GM18507 (cell line): ENCODE results near the gene DEPDC5.
"Not testable (repeated sequence)": the region's sequence is repeated elsewhere in the genome, so short reads cannot be mapped to it uniquely, and the experiment has no call there.

Source experiments
- DNase-seq: peaks from one replicate; pipeline ENCODE4 v3.0.0; 2011; ENCODE audit warnings: low read depth; ENCODE audit not compliant: insufficient read length; ENCODE audit errors: extremely low spot score
- FAIRE-seq: peaks from 2 replicates; lab custom pipeline; 2011; peaks lifted over from hg19 to GRCh38; lab: Jason Lieb, UNC

The DEPDC5 gene

DNA sequence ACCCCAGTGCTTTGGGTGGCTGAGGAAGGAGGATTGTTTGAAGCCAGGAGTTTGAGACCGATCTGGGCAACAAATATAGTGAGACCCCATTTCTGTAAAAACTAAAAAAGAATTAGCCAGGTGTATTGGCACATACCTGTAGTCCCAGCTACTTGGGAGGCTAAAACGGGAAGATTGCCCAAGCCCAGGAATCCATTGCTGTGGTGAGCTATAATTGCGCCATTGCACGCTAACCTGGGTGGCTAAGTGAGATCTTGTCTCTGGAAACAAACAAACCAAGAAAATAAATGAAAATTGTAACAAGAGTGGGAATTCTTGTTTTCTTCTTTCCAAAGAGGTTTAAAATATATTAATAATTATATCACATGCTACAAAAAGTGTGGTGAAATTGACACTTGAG, 52.9 kb downstream of the DEPDC5 start:
- DNase-seq, result no peak
- no peak for FAIRE-seq

DNA sequence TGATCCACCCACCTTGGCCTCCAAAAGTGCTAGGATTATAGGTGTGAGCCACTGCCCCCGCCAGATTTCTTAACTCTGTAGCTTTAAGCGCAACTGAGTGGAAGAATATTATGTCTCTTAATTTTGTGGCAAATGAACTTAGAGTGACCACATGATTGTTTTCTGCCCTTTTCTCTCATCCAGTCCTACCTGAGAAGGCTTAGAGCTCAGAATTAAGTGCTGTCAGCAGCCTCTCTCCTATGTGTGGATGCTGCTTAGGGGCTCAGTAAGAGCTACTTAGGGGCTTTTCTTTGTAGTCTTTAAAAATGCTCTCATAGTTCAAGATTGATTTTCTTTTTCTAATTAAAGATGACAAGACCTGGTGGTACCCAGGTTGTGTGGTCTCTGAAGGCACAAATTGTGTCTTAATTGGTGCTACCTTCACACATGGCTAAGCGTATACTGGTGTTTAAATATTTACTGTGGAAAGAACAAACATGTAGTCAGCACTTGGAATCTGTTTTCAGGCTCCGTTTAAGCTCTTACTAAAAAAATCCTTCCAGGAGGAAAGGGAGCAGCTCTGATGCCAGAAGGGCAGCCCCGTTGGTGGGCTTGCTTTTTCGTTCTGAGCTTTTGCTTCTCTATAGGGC, 59.3 kb downstream of the DEPDC5 start:
- DNase-seq (no peak), FAIRE-seq (no peak)

DNA sequence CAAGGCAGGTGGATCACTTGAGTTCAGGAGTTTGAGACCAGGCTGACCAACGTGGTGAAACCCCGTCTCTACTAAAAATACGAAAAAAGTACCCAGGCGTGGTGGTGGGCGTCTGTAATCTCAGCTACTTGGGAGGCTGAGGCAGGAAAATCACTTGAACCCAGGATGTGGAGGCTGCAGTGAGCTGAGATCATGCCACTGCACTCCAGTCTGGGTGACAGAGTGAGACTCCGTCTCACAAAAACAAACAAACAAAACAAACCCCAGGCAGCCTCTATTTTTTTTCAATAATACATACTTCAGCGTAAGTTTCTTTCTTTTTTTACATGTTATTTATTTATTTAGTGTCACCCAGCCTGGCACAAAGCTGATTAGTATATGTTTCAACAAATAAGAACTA, 60.1 kb downstream of the DEPDC5 start:
- not testable (repeated sequence) for DNase-seq, FAIRE-seq

DNA sequence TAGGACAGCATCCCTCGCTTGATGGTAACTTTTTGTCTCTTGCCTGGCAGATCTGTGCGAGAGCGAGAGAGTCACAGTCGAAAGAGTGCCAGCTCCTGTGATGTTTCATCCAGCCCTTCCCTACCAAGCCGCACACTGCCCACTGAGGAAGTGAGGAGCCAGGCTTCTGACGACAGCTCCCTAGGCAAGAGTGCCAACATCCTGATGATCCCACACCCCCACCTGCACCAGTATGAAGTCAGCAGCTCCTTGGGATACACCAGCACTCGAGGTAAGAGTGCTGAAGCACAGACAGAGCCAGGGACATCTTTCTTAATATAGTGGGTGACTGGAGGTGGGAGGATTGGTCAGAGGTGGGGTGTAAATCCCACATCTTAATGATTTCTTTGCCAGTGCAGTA, 61.1 kb downstream of the DEPDC5 start:
- DNase-seq (no peak), FAIRE-seq (no peak)

DNA sequence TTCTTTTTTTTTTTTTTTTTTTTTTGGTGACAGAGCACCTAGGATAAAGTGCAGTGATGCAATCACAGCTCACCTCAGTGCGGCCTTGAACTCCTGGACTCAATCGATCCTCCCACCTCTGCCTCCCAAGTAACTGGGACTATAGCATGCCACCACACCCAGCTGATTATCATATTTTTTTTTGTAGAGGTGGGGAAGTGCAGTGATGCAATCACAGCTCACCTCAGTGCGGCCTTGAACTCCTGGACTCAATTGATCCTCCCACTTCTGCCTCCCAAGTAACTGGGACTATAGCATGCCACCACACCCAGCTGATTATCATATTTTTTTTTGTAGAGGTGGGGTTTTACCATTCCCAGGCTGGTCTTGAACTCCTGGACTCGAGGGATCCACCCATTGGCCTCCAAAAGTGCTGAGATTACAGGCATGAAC, 61.6 kb downstream of the DEPDC5 start:
- not testable (repeated sequence) for FAIRE-seq, DNase-seq

DNA sequence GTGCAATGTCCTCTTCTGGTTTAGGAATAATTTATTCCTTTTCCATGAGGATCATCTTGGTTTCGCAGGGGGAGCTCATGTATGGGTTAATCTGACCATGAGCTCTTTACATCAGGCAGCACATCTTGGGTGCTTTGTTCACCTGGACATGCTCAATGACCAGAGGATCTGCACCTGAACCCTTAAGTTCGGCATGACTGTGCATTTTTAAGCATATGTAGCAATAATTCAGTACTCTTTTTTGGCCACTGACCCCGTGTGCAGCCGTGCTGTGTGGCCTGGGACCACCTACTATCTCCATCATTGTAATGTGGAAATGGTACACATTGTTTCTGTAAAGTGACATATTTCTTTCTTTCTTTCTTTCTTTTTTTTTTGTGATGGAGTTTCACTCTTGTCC, 62.9 kb downstream of the DEPDC5 start:
- no peak for DNase-seq
- no peak for FAIRE-seq

DNA sequence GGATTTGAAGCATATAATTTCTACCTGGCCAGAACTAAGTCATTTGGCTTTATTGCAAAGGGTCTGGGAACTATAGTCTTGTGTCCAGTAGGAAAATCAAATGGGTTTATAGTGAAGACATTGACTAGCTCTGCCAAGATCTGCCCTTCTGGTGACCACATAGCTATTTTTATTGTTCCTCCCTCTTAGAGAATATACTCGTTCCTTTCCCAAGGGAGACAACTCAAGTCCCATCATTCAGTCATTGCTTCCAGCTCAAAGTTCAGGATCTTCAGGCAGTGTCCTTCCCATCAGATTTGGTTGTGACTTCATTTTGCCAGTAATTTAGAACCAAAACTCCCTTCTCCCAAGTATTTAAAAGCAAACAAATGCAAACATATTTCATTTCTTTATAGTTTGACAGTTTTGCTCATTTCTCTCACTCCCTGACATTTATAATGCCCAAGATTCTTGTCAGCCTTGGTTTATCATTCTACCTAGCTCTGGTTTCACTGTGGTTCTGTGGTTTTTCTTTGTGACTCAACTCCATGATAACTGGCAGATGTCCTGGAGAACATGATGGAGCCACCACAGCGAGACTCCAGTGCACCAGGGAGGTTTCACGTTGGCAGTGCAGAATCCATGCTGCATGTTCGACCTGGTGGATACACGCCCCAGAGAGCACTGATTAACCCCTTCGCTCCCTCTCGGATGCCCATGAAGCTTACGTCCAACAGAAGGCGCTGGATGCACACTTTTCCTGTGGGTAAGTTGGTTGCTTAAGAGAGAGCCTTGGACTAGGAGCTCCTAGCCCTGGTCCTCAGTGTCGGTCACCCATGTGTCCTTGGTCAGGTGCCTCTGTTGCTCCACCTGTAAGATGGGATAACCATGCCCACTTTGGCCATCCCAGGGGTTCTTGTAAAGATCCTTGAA, 64.9 kb downstream of the DEPDC5 start:
- DNase-seq (no peak), FAIRE-seq (no peak)

DNA sequence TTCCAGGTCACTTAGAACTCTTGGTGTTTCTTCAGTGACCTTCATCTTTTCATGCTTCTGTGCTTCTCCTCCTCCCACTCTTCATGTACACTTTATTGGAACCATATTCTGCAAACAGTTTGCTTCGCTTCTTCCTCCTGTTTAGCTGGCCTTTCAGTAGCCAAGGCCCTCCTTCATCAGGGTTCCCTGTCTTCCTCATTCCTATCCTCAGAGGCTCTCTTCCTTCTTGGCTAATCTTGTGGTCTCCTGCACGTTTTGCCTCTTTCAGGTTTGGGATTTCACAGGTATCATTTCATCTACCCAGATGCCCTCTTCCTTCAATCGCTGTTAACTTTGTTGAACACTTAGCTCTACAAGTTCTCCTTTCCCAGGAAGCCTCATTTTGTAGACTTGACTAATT, 66.8 kb downstream of the DEPDC5 start:
- DNase-seq, result no peak
- FAIRE-seq, result no peak

DNA sequence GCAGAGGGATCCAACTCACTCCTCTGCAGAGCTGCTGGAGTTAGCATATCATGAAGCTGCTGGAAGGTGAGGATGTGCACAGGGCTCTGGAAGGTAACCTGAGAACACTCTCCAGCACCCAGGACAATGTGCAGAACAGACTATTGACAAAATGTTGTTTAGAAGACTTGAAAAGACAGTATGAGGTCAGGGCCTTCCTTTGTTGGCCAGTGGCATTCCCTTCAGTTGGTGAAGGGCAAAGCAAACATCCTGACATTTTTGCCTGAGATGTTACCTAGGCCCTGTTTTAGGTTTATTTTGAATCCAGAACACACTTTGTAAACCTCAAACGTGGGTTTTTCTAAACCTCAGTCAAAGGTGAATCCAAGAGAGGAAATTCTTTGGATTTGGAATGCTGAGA, 67.8 kb downstream of the DEPDC5 start:
- DNase-seq (no peak), FAIRE-seq (no peak)

DNA sequence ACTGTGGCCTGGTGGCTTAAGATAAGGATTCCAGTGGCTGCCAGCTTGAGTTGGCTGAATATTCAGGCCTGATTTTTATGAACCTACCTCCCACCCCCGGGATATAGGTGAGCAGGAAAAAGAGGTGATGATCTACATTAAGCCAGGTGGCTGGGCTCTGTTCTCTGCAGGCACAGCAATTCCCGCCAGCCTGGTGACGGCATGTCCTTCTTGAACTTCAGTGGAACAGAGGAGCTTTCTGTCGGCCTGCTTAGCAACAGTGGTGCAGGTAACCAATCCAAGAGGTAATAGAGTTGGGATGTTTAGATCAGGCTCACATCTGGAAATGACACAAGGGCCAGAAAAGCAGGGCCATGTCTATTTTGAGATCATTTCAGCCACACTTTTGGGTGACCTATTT, 68.7 kb downstream of the DEPDC5 start:
- no peak for DNase-seq
- no peak for FAIRE-seq

DNA sequence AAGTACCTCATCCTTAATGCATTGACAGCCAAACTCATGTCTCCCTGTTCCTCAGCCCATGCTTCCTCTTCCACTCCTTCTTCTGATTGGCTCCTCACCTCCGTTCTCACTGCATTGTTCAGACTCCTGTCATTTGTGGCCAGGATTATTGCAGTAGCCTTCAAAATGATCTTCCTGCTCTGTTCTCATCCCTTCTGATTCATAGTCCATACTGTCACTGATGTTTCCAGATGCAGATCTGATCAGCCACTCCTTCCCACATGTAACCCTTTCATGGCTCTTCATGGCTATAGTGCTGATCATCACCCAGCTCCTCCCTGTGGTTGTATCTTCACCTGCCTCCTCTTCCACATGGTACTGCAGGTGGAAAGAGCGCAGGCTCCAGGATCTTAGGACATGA, 71.7 kb downstream of the DEPDC5 start:
- no peak for DNase-seq
- FAIRE-seq, result no peak

DNA sequence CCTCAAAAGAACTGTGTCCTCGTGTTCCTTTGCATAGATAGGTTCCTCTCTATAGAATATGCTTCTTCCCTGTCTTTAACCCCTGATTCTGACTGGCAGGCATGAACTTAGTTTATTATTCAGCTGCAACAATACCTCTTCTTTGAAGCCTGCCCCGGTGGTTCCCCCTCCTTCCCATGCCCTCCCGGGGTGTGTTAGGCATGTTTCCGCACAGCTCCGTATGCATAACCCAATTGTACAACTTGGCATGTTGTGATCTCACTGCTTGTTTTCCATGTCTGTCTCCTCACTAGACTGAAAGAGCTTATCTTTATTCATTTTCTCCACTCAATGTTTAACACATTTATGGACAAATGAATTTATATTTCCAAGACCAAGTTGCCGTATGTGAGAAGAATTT, 72.6 kb downstream of the DEPDC5 start:
- DNase-seq (no peak), FAIRE-seq (no peak)

DNA sequence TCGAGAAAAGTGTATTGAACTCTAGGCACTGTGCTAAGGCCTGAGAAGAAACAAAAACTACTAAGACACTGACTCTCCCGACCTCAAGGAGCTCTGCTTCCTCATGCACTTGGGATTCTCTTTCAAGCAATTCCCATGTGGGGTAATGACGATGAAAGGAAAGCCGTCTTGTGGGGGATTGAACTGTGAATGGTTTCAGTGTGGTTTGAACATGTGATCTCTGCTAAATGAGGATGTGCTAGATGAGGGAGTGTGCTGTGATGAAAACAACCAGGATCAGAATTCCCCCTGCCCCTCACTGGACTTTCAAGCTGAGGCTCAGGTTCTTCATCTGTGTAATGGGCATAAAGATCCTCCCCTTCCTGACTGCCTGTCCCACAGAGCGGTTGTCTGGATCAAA, 74.9 kb downstream of the DEPDC5 start:
- FAIRE-seq, result no peak
- no peak for DNase-seq

DNA sequence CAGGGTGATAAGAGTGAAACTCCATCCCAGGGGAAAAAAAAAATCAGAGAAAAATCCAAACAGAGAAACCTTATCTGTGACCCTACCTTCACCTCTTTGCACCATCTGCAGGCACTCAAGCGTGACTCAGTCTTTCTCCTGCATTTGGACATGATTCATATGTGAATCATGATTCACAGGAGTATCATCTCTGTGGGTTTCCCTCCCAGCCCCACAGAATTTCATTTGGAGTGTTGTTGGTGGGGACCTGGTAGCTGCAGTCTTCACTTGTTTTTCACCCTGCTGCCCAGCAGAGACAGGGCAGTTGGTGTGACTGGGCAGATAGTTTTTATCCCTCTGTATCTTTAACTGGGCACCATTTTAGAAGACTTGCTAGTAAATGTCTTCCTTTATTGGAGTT, 75.7 kb downstream of the DEPDC5 start:
- FAIRE-seq (peak; percentile 18), DNase-seq (no peak)

DNA sequence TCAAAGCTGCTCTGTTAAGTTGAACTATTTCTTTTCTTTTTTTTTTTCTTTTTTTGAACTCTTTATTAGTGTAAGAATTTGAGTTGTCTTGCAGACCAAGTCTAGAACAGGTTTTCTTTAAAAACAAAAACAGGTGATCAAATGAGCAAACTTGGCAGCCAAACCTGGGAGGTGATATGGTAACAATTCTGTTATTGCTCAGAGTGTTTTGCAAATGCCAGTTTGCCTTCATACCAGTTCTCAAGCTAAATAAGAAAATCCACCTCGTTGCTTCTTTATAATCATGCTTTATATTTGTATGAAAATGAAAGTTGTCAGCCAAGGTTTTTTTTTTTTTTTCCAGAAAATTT, 76.9 kb downstream of the DEPDC5 start:
- DNase-seq, result no peak

DNA sequence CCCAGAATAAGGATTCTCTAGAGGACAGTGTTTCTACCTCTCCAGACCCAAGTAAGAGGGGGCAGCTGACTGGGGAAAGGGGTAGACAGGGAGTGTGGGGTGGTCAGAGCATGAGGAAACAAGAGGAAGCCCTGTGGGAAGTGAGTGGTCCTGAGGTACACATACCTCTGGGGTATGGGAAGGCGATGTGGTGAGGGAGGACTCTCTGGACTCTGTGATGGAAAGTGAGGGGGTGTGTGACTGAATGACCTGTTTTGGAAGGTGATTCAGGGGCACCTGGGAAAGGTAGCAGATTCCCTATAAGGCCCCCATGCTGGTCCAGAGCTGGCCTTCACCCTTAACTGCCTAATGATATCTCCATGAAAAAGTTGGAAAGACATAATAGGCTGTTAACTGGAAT, 80.1 kb downstream of the DEPDC5 start:
- no peak for DNase-seq
- no peak for FAIRE-seq

More for the DNA sequence above, 76.9 kb downstream of the DEPDC5 start:
- no peak for FAIRE-seq

DNA sequence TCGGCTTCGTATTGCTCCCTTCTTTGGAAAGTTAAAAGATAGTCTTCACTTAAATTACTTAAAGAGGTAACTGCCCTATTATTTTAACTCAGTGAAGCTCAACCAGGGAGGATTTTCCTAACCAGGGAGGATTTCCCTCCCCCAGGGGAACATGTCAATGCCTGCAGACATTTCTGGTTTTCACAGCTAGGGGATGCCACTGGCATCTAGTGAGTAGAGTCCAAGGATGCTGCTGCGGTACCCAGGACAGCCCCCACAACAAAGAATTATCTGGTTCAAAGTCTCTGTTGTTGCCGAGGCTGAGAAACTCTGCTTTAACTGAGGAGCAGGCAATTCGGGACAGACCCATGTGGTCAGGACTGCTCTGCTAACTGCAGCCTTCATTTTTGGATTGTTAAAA, 82.2 kb downstream of the DEPDC5 start:
- no peak for FAIRE-seq
- no peak for DNase-seq

DNA sequence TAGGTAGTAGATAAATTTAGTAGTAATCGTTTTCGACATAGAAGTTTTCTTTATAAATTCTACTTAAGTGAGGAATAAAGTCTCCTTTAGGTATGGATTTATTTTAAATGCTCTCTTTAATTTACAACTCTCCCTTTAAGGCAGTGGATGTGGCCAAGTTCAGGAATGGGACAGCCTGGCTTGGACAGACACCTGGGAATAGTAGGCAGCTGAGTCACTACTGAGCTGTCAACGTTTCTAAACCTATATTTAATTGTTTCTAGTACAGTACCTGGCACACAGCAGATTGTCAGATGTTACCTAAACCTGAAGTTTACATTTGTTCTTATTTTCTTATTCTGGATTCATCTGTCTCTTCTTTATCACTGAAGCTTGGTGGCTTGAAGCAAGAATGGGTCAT, 85.1 kb downstream of the DEPDC5 start:
- FAIRE-seq (no peak), DNase-seq (no peak)

DNA sequence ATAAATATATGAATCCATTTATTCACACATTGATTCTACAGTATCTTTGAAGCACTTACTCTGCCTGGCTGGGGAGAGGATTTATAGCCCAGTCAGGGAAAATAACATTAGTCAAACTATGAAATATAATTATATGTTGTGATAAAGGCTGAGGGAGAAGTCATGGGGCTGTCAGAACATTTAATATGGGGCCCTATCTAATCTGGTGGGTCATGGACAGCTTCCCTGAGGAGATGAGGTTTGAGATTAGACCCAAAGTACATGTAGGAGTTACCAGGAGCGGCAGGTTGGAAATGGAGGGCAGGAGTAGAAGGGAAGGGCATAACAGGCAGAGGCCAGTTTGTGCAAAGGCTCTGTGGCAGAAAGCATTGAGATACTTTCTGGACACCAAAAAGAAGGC, 86.2 kb downstream of the DEPDC5 start:
- FAIRE-seq (no peak), DNase-seq (no peak)

DNA sequence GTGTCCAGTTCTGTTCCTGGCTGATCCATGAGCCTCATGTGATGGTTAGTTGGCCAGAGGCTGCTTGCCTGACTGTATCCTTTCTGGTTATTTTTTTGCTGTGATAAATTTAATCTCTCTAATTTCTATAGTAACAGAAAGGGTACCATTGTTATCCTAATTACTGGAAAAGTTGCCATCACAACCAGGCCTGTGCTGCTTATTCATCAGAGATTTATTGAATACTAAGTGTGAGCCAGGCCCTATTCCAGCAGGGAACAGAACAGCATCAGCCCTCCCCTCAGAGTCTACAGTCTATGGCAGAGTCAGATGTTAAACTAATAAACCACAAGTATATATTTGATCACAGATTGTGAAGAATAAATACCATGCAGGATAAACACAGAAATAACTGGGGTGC, 86.8 kb downstream of the DEPDC5 start:
- FAIRE-seq (no peak), DNase-seq (no peak)
